H1 (cell line): Measurements from ENCODE around the gene FBXO11. TPM values are rescaled to one million over a fixed set of nuclear protein-coding genes. Genes with fewer than 3 reads are reported as not detected.

Experiments used
- CTCF ChIA-PET: fragments of 300-600 bp; sonication (Branson Sonifier 250); formaldehyde crosslinking; loops from one replicate; lab custom pipeline; 2021; ENCODE audit not compliant: partially characterized antibody; lab: Charles Lee
- POLR2A ChIA-PET: fragments of 300-600 bp; sonication (Branson Sonifier 250); formaldehyde crosslinking; loops from one replicate; lab custom pipeline; 2021; ENCODE audit warnings: inconsistent platforms; ENCODE audit not compliant: partially characterized antibody; lab: Charles Lee
- DNase-seq, 2 experiments: peaks; one replicate each; pipeline versions ENCODE4 v3.0.0 to v3.0.0-alpha.2; 2010 to 2022; ENCODE audit warnings: low spot score in 2 of 2, low read depth in 1 of 2, mixed read lengths in 1 of 2
- FAIRE-seq: peaks from 2 replicates; lab custom pipeline; 2011; peaks lifted over from hg19 to GRCh38; lab: Jason Lieb, UNC
- H2AFZ ChIP-seq: 2 replicates; pipeline ENCODE4 v1.8.1; 2012; ENCODE audit warnings: low read length, inconsistent platforms
- H2AK5ac ChIP-seq: 2 replicates; pipeline ENCODE4 v1.6.1; 2013; ENCODE audit warnings: low read depth, low read length
- H2BK120ac ChIP-seq: replicated peaks from 2 replicates; pipeline ENCODE3; 2013; ENCODE audit warnings: low read depth, low read length, inconsistent platforms
- H2BK12ac ChIP-seq: 2 replicates; pipeline ENCODE4 v1.6.1; 2013; ENCODE audit warnings: low read depth, low read length
- H2BK15ac ChIP-seq: 2 replicates; pipeline ENCODE4 v1.6.1; 2013; ENCODE audit warnings: low read length
- H2BK20ac ChIP-seq: 2 replicates; pipeline ENCODE4 v1.6.1; 2013; ENCODE audit warnings: low read length
- H2BK5ac ChIP-seq: 2 replicates; pipeline ENCODE4 v1.6.1; 2013; ENCODE audit warnings: low read depth, low read length
- H3K14ac ChIP-seq: 2 replicates; pipeline ENCODE4 v1.6.1; 2013; ENCODE audit warnings: inconsistent platforms; ENCODE audit not compliant: insufficient read length
- H3K18ac ChIP-seq: 2 replicates; pipeline ENCODE4 v1.6.1; 2013; ENCODE audit warnings: low read length; ENCODE audit errors: extremely low read depth
- H3K23ac ChIP-seq: 2 replicates; pipeline ENCODE4 v1.6.1; 2013; ENCODE audit warnings: inconsistent platforms; ENCODE audit not compliant: insufficient read length
- H3K23me2 ChIP-seq: 2 replicates; pipeline ENCODE4 v1.6.1; 2013; ENCODE audit warnings: low read depth, low read length
- H3K27ac ChIP-seq: 2 replicates; pipeline ENCODE4 v1.6.1; 2011; ENCODE audit warnings: low read depth, low read length, inconsistent platforms
- H3K27me3 ChIP-seq, 4 experiments: replicated peaks in 1 of 4; 1 replicate in 1 of 4; 2 replicates in 3 of 4; pipeline versions ENCODE4 v1.6.1 to v1.8.1; 2011 to 2013; ENCODE audit warnings: low read length in 3 of 4, mild to moderate bottlenecking in 3 of 4, inconsistent platforms in 2 of 4, mixed read lengths in 2 of 4, moderate library complexity in 1 of 4; ENCODE audit not compliant: control insufficient read depth in 3 of 4, insufficient read depth in 3 of 4; ENCODE audit errors: extremely low read depth in 1 of 4
- H3K36me3 ChIP-seq, 4 experiments: 2 replicates each; pipeline versions ENCODE4 v1.6.1 to v1.8.1; 2011 to 2013; ENCODE audit warnings: mild to moderate bottlenecking in 4 of 4, low read length in 3 of 4, moderate library complexity in 2 of 4, control low read depth in 1 of 4, inconsistent platforms in 1 of 4; ENCODE audit not compliant: insufficient read depth in 4 of 4, control insufficient read depth in 2 of 4
- H3K4ac ChIP-seq: replicated peaks from 2 replicates; pipeline ENCODE3; 2013; ENCODE audit warnings: low read length, low read depth, mixed read lengths, inconsistent platforms; ENCODE audit not compliant: insufficient read length
- H3K4me1 ChIP-seq, 4 experiments: replicated peaks in 1 of 4; 1 replicate in 1 of 4; 2 replicates in 3 of 4; pipeline versions ENCODE4 v1.6.1 to v1.8.1; 2011 to 2013; ENCODE audit warnings: low read length in 3 of 4, inconsistent platforms in 2 of 4, mixed read lengths in 1 of 4; ENCODE audit not compliant: insufficient read depth in 4 of 4, control insufficient read depth in 3 of 4
- H3K4me2 ChIP-seq, 2 experiments: 2 replicates each; pipeline versions ENCODE4 v1.6.1 to v1.8.1; 2011 to 2013; ENCODE audit warnings: low read depth in 2 of 2, low read length in 2 of 2, control low read depth in 1 of 2, inconsistent platforms in 1 of 2, mild to moderate bottlenecking in 1 of 2; ENCODE audit not compliant: insufficient read depth in 1 of 2
- H3K4me3 ChIP-seq, 4 experiments: fragments of 200-600, 300-600 bp in 1 of 4; sonication (generic), shearing (Covaris generic), sonication (Bioruptor Twin) in 1 of 4; 2 replicates each; pipeline versions ENCODE4 v1.5.1 to v1.8.1; 2011 to 2016; ENCODE audit warnings: low read length in 4 of 4, low read depth in 3 of 4, control low read depth in 2 of 4, inconsistent platforms in 2 of 4, mild to moderate bottlenecking in 2 of 4, mixed read lengths in 1 of 4, moderate library complexity in 1 of 4; ENCODE audit not compliant: insufficient read depth in 2 of 4; ENCODE audit errors: extremely low read depth in 1 of 4
- H3K56ac ChIP-seq: replicated peaks from 2 replicates; pipeline ENCODE3; 2013; ENCODE audit warnings: low read depth, mild to moderate bottlenecking, mixed read lengths, low read length, inconsistent platforms; ENCODE audit not compliant: insufficient read length
- H3K79me1 ChIP-seq: 2 replicates; pipeline ENCODE4 v1.6.1; 2013; ENCODE audit warnings: low read depth, low read length, control low read depth
- H3K79me2 ChIP-seq, 2 experiments: 2 replicates each; pipeline versions ENCODE4 v1.6.1 to v1.8.1; 2012 to 2013; ENCODE audit warnings: low read length in 2 of 2, mild to moderate bottlenecking in 2 of 2, inconsistent platforms in 1 of 2; ENCODE audit not compliant: insufficient read depth in 2 of 2, control insufficient read depth in 1 of 2
- H3K9ac ChIP-seq, 4 experiments: replicated peaks in 1 of 4; 1 replicate in 1 of 4; 2 replicates in 3 of 4; pipeline versions ENCODE4 v1.6.1 to v1.8.1; 2011 to 2013; ENCODE audit warnings: low read depth in 3 of 4, low read length in 3 of 4, control low read depth in 2 of 4, mild to moderate bottlenecking in 2 of 4, moderate library complexity in 2 of 4, inconsistent platforms in 1 of 4; ENCODE audit errors: extremely low read depth in 1 of 4
- H3K9me3 ChIP-seq, 2 experiments: 2 replicates each; pipeline versions ENCODE4 v1.6.1 to v1.8.1; 2012 to 2013; ENCODE audit warnings: mild to moderate bottlenecking in 2 of 2, moderate library complexity in 2 of 2, control low read depth in 1 of 2, inconsistent platforms in 1 of 2, low read depth in 1 of 2, low read length in 1 of 2, mixed read lengths in 1 of 2; ENCODE audit not compliant: insufficient read depth in 2 of 2
- H4K20me1 ChIP-seq, 2 experiments: replicated peaks in 1 of 2; 2 replicates each; pipeline versions ENCODE3 to v1.8.1; 2011 to 2013; ENCODE audit warnings: inconsistent platforms in 2 of 2, low read length in 2 of 2, mild to moderate bottlenecking in 1 of 2; ENCODE audit not compliant: insufficient read depth in 2 of 2, control insufficient read depth in 1 of 2
- H4K5ac ChIP-seq: 2 replicates; pipeline ENCODE4 v1.6.1; 2013; ENCODE audit warnings: low read length, low read depth, mixed read lengths, inconsistent platforms; ENCODE audit not compliant: insufficient read length
- H4K8ac ChIP-seq: 2 replicates; pipeline ENCODE4 v1.8.0; 2013; ENCODE audit warnings: mild to moderate bottlenecking, moderate library complexity, low read length, inconsistent platforms; ENCODE audit not compliant: insufficient read depth; ENCODE audit errors: extremely low read depth
- H4K91ac ChIP-seq: replicated peaks from 2 replicates; pipeline ENCODE3; 2013; ENCODE audit warnings: low read length, mixed read lengths, inconsistent platforms; ENCODE audit not compliant: insufficient read length
- ASH2L ChIP-seq: fragments of 200-600, 300-600 bp; sonication (generic); IDR thresholded peaks from one replicate; pipeline ENCODE4 v1.7.1; 2017; ENCODE audit warnings: low read length
- CBX8 ChIP-seq: fragments of 300-800, 300-1000 bp; sonication (generic); IDR thresholded peaks from 2 replicates; pipeline ENCODE4 v1.7.1; 2016; ENCODE audit warnings: low read depth, low read length, borderline replicate concordance
- HDAC2 ChIP-seq, 2 experiments: fragments of 300-600 bp in 1 of 2; sonication (generic) in 1 of 2; IDR thresholded peaks; 2 replicates each; pipeline ENCODE4 v1.6.1; 2011 to 2012; ENCODE audit warnings: low read depth in 2 of 2, low read length in 2 of 2, mild to moderate bottlenecking in 2 of 2, moderate library complexity in 2 of 2, borderline replicate concordance in 1 of 2, inconsistent platforms in 1 of 2
- HDAC6 ChIP-seq: IDR thresholded peaks from one replicate; pipeline ENCODE4 v1.7.1; 2012; ENCODE audit warnings: low read depth, mild to moderate bottlenecking, inconsistent platforms, low read length, moderate library complexity
- KDM4A ChIP-seq: IDR thresholded peaks from one replicate; pipeline ENCODE4 v1.7.1; 2012; ENCODE audit warnings: low read depth, mild to moderate bottlenecking, moderate library complexity, low read length, inconsistent platforms; ENCODE audit not compliant: severe bottlenecking
- POLR2A ChIP-seq, 2 experiments: IDR thresholded peaks; 1 replicate in 1 of 2; 2 replicates in 1 of 2; pipeline ENCODE4 v1.6.1; 2011; ENCODE audit warnings: low read depth in 2 of 2, low read length in 2 of 2, mild to moderate bottlenecking in 2 of 2; ENCODE audit errors: control extremely low read depth in 1 of 2
- ZNF274 ChIP-seq: IDR thresholded peaks from 2 replicates; pipeline ENCODE4 v1.7.0; 2012; ENCODE audit warnings: low read length, borderline replicate concordance; ENCODE audit errors: extremely low read depth
- WGBS, 2 experiments: shearing (Covaris generic) in 1 of 2; methylation state at CpG; one replicate each; pipeline versions ENCODE4 v1.1.6 to v1.1.7; 2013 to 2015; ENCODE audit warnings: low lambda C conversion rate in 2 of 2, mixed read lengths in 2 of 2, inconsistent platforms in 1 of 2, low coverage in 1 of 2, missing lambda C conversion rate in 1 of 2; ENCODE audit not compliant: insufficient replicate concordance in 2 of 2, insufficient coverage in 1 of 2, insufficient read length in 1 of 2; ENCODE audit errors: extremely low coverage in 1 of 2, missing lambda C conversion rate in 1 of 2; 5-methylcytosine and 5-hydroxymethylcytosine counted together
- polyA plus RNA-seq, 7 experiments: library from polyadenylated mRNA; depleted of rRNA in 3 of 7; stranded (reverse) in 5 of 7; unstranded in 2 of 7; fragments of >200 nt in 5 of 7; fragments of 200-250 nt in 2 of 7; gene quantifications; 1 replicate in 5 of 7; 2 replicates in 1 of 7; 4 replicates in 1 of 7; pipeline versions ENCODE4 v1.2.1 to v1.2.3, GENCODE V29; 2011 to 2013; ENCODE audit warnings: missing spikeins in 2 of 7, mixed read lengths in 2 of 7
- total RNA-seq: library from RNA; stranded (reverse); fragmentation: NEBNext Ultra II Directional; extraction: Animal tissue kit (Norgen Biotek cat#: 25700); gene quantifications from 2 replicates; pipeline ENCODE4 v1.2.1, GENCODE V29; 2021

The FBXO11 gene
- total and polyA plus RNA-seq, 2 of the 8 experiments (the other 6 are each of a cell fraction or from before 2014, with no cell fraction given): 21.7 to 57.3 TPM

DNA sequence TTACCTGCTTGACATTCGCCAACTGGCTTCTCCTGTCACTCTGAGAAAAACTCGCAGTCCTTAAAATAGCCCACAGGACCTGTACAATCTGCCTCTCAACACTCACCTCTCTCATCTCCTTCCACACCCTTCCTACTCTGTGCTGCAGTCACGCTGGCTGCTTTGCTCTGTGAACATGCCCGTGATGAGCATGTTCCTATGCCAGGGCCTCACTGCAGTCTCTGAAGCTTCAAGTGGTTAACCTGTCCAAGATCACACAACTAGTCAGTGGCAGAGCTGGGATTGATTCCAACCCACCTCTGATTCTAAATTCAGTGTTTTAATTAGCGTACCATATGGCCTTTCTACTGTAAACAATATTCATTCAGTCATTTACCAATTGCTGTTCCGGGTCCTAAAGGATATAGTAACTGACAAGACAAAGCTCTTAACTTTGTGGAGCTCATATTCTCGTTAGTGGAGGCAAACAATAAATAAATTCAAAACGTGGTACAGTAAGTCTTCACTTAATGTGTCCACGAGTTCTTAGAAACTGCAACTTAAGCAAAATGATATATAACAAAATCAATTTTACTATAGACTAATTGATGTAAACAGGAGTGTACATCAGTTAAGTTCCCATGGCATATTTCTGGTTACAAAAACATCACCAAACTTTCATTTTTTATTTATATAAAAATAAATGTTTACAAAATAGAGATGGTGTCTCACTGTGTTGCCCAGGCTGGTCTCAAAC, 38.9 kb upstream of the FBXO11 start:
- Histone ChIP-seq H2BK20ac (no peak overlapping the region), H3K56ac (no peak overlapping the region), H4K20me1 (no peaks in the 10 kb centered on the region), H2BK12ac (no peak overlapping the region), H3K18ac (no peak overlapping the region), H2BK15ac (no peak overlapping the region), H3K27ac (no peak overlapping the region), H2BK120ac (no peak overlapping the region), H4K8ac (no peak overlapping the region), H2AK5ac (no peak overlapping the region), H3K4me3 (no peak overlapping the region), H4K5ac (no peak overlapping the region), H2BK5ac (no peak overlapping the region), H3K4me2 (no peak overlapping the region), H3K79me2 (no peaks in the 10 kb centered on the region), H4K91ac (no peak overlapping the region), H3K23me2 (no peaks in the 10 kb centered on the region), H3K36me3 (no peaks in the 10 kb centered on the region), H2AFZ (no peak overlapping the region), H3K14ac (no peak overlapping the region), H3K27me3 (no peaks in the 10 kb centered on the region; a peak in 1 of 7 replicates), H3K4ac (no peak overlapping the region), H3K9ac (no peak overlapping the region), H3K23ac (no peak overlapping the region), H3K9me3 (no peaks in the 10 kb centered on the region), H3K4me1 (no peaks in the 10 kb centered on the region), H3K79me1 (no peaks in the 10 kb centered on the region; the same call in 1 of the 2 replicates)
- ChIA-PET POLR2A (no interaction called here), CTCF (interaction anchor here (0.7 to 1.7 kb wide), 3 partner anchors 11 to 68 kb away, joined by 3 read pairs; no protein-coding TSS in a partner anchor)
- FAIRE-seq (no peak), DNase-seq (no peak)
- 87% methylated on average over 9 of the region's 9 CpGs; no CpG with 5 or more reads in 1 of the 2 experiments for WGBS, 2 experiments
- TF ChIP-seq ASH2L (no peak), CBX8 (no peak), ZNF274 (no peak), HDAC2 (IDR thresholded peaks at IDR 0.05; ENCODE audit: borderline replicate concordance in 1 of 2, low read depth in 2 of 2, low read length in 2 of 2) (no peak), KDM4A (no peak), HDAC6 (no peak), POLR2A (IDR thresholded peaks at IDR 0.05; ENCODE audit: control extremely low read depth in 1 of 2, low read depth in 2 of 2, low read length in 2 of 2) (no peak)
